Dendritic cell treated with granulocyte-macrophage colony-stimulating factor and Interleukin-4, amounts not matched to agents 40 ng/mL and 50 ng/mL, for 4 days (primary cell): ENCODE data around the gene PTPRZ1.

Source experiments
- H3K27ac Mint-ChIP-seq: one replicate; pipeline ENCODE4 v1.8.0; 2022; ENCODE audit warnings: mild to moderate bottlenecking, mixed read lengths
- H3K27me3 Mint-ChIP-seq: one replicate; pipeline ENCODE4 v1.8.0; 2022; ENCODE audit warnings: mild to moderate bottlenecking, mixed read lengths
- H3K36me3 Mint-ChIP-seq: one replicate; pipeline ENCODE4 v1.8.0; 2022; ENCODE audit warnings: low read depth, mixed read lengths
- H3K4me1 Mint-ChIP-seq: one replicate; pipeline ENCODE4 v1.8.0; 2022; ENCODE audit warnings: low read depth, mixed read lengths
- H3K4me3 Mint-ChIP-seq: one replicate; pipeline ENCODE4 v1.8.0; 2022; ENCODE audit warnings: mild to moderate bottlenecking, moderate library complexity, mixed read lengths
- H3K9me3 Mint-ChIP-seq: one replicate; pipeline ENCODE4 v1.8.0; 2022; ENCODE audit warnings: mixed read lengths
- intact Hi-C: fragments of 100-400 bp; cut with micrococcal nuclease; formaldehyde crosslinking; loops from one replicate; pipeline ENCODE4 v1.15.0; 2022

PTPRZ1 gene

GRCh38 chr7:121876656-121877500 is 3.9 kb downstream of the PTPRZ1 start:
- Mint-ChIP-seq H3K9me3 (no peaks in the 10 kb centered on the region), H3K27ac (no peak overlapping the region), H3K27me3 (peaks cover 28% of the 10 kb centered on the region), H3K4me1 (peaks cover 5% of the 10 kb centered on the region), H3K36me3 (no peaks in the 10 kb centered on the region), H3K4me3 (no peak overlapping the region)
- intact Hi-C loops = no loop called here

GRCh38 chr7:121878918-121879464 is 6.0 kb downstream of the PTPRZ1 start:
- H3K27me3 Mint-ChIP-seq = peaks cover 10% of the 10 kb centered on the region
- no peak overlapping the region for H3K4me3 Mint-ChIP-seq
- H3K9me3 Mint-ChIP-seq = no peaks in the 10 kb centered on the region
- H3K36me3 Mint-ChIP-seq = no peaks in the 10 kb centered on the region
- H3K4me1 Mint-ChIP-seq = no peaks in the 10 kb centered on the region
- intact Hi-C loops = no loop called here
- no peak overlapping the region for H3K27ac Mint-ChIP-seq

- Mint-ChIP-seq H3K36me3 (no peaks in the 10 kb centered on the region), H3K9me3 (no peaks in the 10 kb centered on the region), H3K27ac (no peak overlapping the region), H3K4me3 (no peak overlapping the region), H3K4me1 (no peaks in the 10 kb centered on the region), H3K27me3 (peaks cover 5% of the 10 kb centered on the region)
- intact Hi-C loops = no loop called here
Measured at GRCh38 chr7:121879544-121879943, 6.6 kb downstream of the PTPRZ1 start.

GRCh38 chr7:121882731-121883130 is 9.8 kb downstream of the PTPRZ1 start:
- Mint-ChIP-seq H3K36me3 (no peaks in the 10 kb centered on the region), H3K4me1 (no peaks in the 10 kb centered on the region), H3K27ac (no peak overlapping the region), H3K9me3 (no peaks in the 10 kb centered on the region), H3K27me3 (no peaks in the 10 kb centered on the region), H3K4me3 (no peak overlapping the region)
- intact Hi-C loops = no loop called here

GRCh38 chr7:121885166-121885920 is 12.4 kb downstream of the PTPRZ1 start:
- Mint-ChIP-seq H3K27ac (no peak overlapping the region), H3K9me3 (no peaks in the 10 kb centered on the region)
- intact Hi-C loops = no loop called here

GRCh38 chr7:121887634-121888033 is 14.7 kb downstream of the PTPRZ1 start:
- Mint-ChIP-seq H3K4me1 (no peaks in the 10 kb centered on the region), H3K4me3 (no peak overlapping the region)
- intact Hi-C loops = no loop called here

More at GRCh38 chr7:121885166-121885920, 12.4 kb downstream of the PTPRZ1 start:
- H3K36me3 Mint-ChIP-seq = no peaks in the 10 kb centered on the region
- no peaks in the 10 kb centered on the region for H3K4me1 Mint-ChIP-seq
- H3K27me3 Mint-ChIP-seq = no peaks in the 10 kb centered on the region
- no peak overlapping the region for H3K4me3 Mint-ChIP-seq

GRCh38 chr7:121890833-121891232 is 17.9 kb downstream of the PTPRZ1 start:
- intact Hi-C loops = no loop called here
- Mint-ChIP-seq H3K9me3 (no peaks in the 10 kb centered on the region), H3K4me1 (no peaks in the 10 kb centered on the region), H3K27me3 (no peaks in the 10 kb centered on the region), H3K27ac (no peak overlapping the region), H3K4me3 (no peak overlapping the region), H3K36me3 (no peaks in the 10 kb centered on the region)

More at GRCh38 chr7:121887634-121888033, 14.7 kb downstream of the PTPRZ1 start:
- Mint-ChIP-seq H3K9me3 (no peaks in the 10 kb centered on the region), H3K27me3 (no peaks in the 10 kb centered on the region), H3K27ac (no peak overlapping the region), H3K36me3 (no peaks in the 10 kb centered on the region)

GRCh38 chr7:121891731-121892130 is 18.8 kb downstream of the PTPRZ1 start:
- Mint-ChIP-seq H3K27me3 (no peaks in the 10 kb centered on the region), H3K9me3 (no peaks in the 10 kb centered on the region), H3K36me3 (no peaks in the 10 kb centered on the region), H3K4me3 (no peak overlapping the region), H3K4me1 (no peaks in the 10 kb centered on the region), H3K27ac (no peak overlapping the region)
- intact Hi-C loops = no loop called here

GRCh38 chr7:121901026-121901425 is 28.1 kb downstream of the PTPRZ1 start:
- intact Hi-C loops = no loop called here
- no peaks in the 10 kb centered on the region for H3K9me3 Mint-ChIP-seq
- no peak overlapping the region for H3K4me3 Mint-ChIP-seq
- no peaks in the 10 kb centered on the region for H3K4me1 Mint-ChIP-seq
- H3K36me3 Mint-ChIP-seq = no peaks in the 10 kb centered on the region
- no peaks in the 10 kb centered on the region for H3K27me3 Mint-ChIP-seq
- no peak overlapping the region for H3K27ac Mint-ChIP-seq

- no peaks in the 10 kb centered on the region for H3K4me1 Mint-ChIP-seq
- no peaks in the 10 kb centered on the region for H3K36me3 Mint-ChIP-seq
- H3K9me3 Mint-ChIP-seq = no peaks in the 10 kb centered on the region
- intact Hi-C loops = no loop called here
- no peak overlapping the region for H3K27ac Mint-ChIP-seq
- H3K27me3 Mint-ChIP-seq = no peaks in the 10 kb centered on the region
- no peak overlapping the region for H3K4me3 Mint-ChIP-seq
Measured at GRCh38 chr7:121904120-121904519, 31.2 kb downstream of the PTPRZ1 start.

GRCh38 chr7:121908042-121908441 is 35.1 kb downstream of the PTPRZ1 start:
- Mint-ChIP-seq H3K27me3 (no peaks in the 10 kb centered on the region), H3K36me3 (no peaks in the 10 kb centered on the region), H3K27ac (no peak overlapping the region), H3K9me3 (no peaks in the 10 kb centered on the region), H3K4me1 (no peaks in the 10 kb centered on the region), H3K4me3 (no peak overlapping the region)
- intact Hi-C loops = no loop called here

- H3K36me3 Mint-ChIP-seq = no peaks in the 10 kb centered on the region
- intact Hi-C loops = no loop called here
- no peak overlapping the region for H3K4me3 Mint-ChIP-seq
- H3K27me3 Mint-ChIP-seq = no peaks in the 10 kb centered on the region
- no peaks in the 10 kb centered on the region for H3K4me1 Mint-ChIP-seq
- H3K9me3 Mint-ChIP-seq = no peaks in the 10 kb centered on the region
- H3K27ac Mint-ChIP-seq = no peak overlapping the region
Measured at GRCh38 chr7:121909716-121910345, 36.9 kb downstream of the PTPRZ1 start.

GRCh38 chr7:121913947-121914675 is 41.1 kb downstream of the PTPRZ1 start:
- H3K4me3 Mint-ChIP-seq = no peak overlapping the region
- no peaks in the 10 kb centered on the region for H3K9me3 Mint-ChIP-seq
- H3K36me3 Mint-ChIP-seq = no peaks in the 10 kb centered on the region
- intact Hi-C loops = no loop called here
- no peak overlapping the region for H3K27ac Mint-ChIP-seq
- H3K27me3 Mint-ChIP-seq = no peaks in the 10 kb centered on the region
- no peaks in the 10 kb centered on the region for H3K4me1 Mint-ChIP-seq
